IPS-18c (cell line): ENCODE data around the gene LCN12.
"Not testable (repeated sequence)": the region's sequence is repeated elsewhere in the genome, so short reads cannot be mapped to it uniquely, and the experiment has no call there.

Source experiments
- H3K4me3 ChIP-seq: 2 replicates; pipeline ENCODE4 v1.7.0; 2013; ENCODE audit warnings: low read depth, mild to moderate bottlenecking, low read length, moderate library complexity; ENCODE audit not compliant: insufficient read depth
- H3K9me3 ChIP-seq: one replicate; pipeline ENCODE4 v1.6.1; 2013; ENCODE audit warnings: mild to moderate bottlenecking, low read length, moderate library complexity; ENCODE audit not compliant: control insufficient read depth, insufficient read depth

The LCN12 gene

GRCh38 chr9:137004285-137004684 lies 52.2 kb downstream of the LCN12 start:
- H3K4me3 ChIP-seq, H3K9me3 ChIP-seq: not testable (repeated sequence)
